Measurements from ENCODE around the gene CTNNA2. TPM values are rescaled to one million over a fixed set of nuclear protein-coding genes. Genes with fewer than 3 reads are reported as not detected.

The CTNNA2 gene
- total RNA-seq, 1 experiment from 2014 or later, result 5.5 TPM

DNA sequence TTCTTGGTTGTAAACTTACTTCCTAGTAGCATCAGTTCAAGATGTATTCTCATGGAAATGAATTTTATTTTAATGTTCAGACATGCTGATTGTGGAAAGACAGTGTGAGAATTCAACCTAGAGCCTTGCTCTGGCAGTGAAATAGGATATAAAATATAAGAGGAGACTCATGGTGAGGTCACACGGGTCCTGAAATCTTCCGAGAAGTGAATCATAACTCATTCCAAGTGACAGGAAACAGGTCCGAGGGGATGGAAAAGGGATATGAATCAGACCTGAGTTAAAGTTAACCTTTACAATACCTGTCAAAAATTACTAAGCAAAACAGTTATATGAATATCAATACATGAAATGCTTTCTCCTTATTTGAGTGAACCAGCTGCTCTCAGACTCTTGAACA, 976.9 kb downstream of the CTNNA2 start:
- TF ChIP-seq CTCF (conservative IDR thresholded peaks at IDR 0.05), result no peak
- Histone ChIP-seq H4K5ac (ENCODE audit: insufficient read length, low read depth, low read length) (no peak overlapping the region), H3K4me2 (ENCODE audit: insufficient read depth, insufficient read length, low read length) (no peak overlapping the region), H3K9ac (ENCODE audit: extremely low read depth, insufficient read length, low read length) (no peak overlapping the region), H3K56ac (ENCODE audit: insufficient read length, low read depth, low read length) (no peak overlapping the region), H2BK12ac (ENCODE audit: insufficient read length, low read depth, low read length) (no peak overlapping the region), H4K20me1 (ENCODE audit: control insufficient read depth, insufficient read depth, insufficient read length) (no peaks in the 10 kb centered on the region), H2AK5ac (ENCODE audit: insufficient read length, low read length) (no peak overlapping the region), H3K4ac (ENCODE audit: low read depth, low read length) (no peak overlapping the region), H3K27me3 (ENCODE audit: insufficient read depth, low read length) (no peaks in the 10 kb centered on the region), H2BK15ac (ENCODE audit: low read depth, low read length) (no peak overlapping the region), H3K18ac (ENCODE audit: insufficient read length, low read depth, low read length) (no peak overlapping the region), H2BK20ac (ENCODE audit: low read depth, low read length, poor library complexity, severe bottlenecking) (no peak overlapping the region), H3K14ac (ENCODE audit: insufficient read depth, low read length) (no peak overlapping the region), H2BK5ac (ENCODE audit: insufficient read length, low read length) (no peak overlapping the region), H3K9me3 (ENCODE audit: control insufficient read depth, low read depth, low read length) (no peaks in the 10 kb centered on the region), H3K27ac (ENCODE audit: insufficient read length, low read depth, low read length) (no peak overlapping the region), H4K8ac (replicated peaks; ENCODE audit: insufficient read length, low read depth, low read length) (no peak overlapping the region), H2AFZ (ENCODE audit: low read length) (no peak overlapping the region), H2BK120ac (ENCODE audit: low read depth, low read length, poor library complexity, severe bottlenecking) (no peak overlapping the region), H3K23ac (ENCODE audit: insufficient read length, low read depth, low read length) (no peak overlapping the region), H3K23me2 (ENCODE audit: insufficient read length, low read depth, low read length, poor library complexity, severe bottlenecking) (no peaks in the 10 kb centered on the region), H3K79me2 (ENCODE audit: insufficient read depth, low read length) (no peaks in the 10 kb centered on the region), H3K79me1 (ENCODE audit: insufficient read depth, low read depth, low read length, poor library complexity, severe bottlenecking) (no peaks in the 10 kb centered on the region), H3T11ph (ENCODE audit: low read length) (no peak overlapping the region), H3K4me1 (ENCODE audit: insufficient read depth, low read length) (no peaks in the 10 kb centered on the region; the same call in 1 of the 2 replicates), H4K91ac (ENCODE audit: insufficient read length, low read depth, low read length) (no peak overlapping the region)
- no peaks in the 10 kb centered on the region for H3K36me3 Mint-ChIP-seq (ENCODE audit: insufficient read depth in 1 of 3, low read depth in 3 of 3)
- H3K27me3 Mint-ChIP-seq (ENCODE audit: low read depth), result no peaks in the 10 kb centered on the region
- no peaks in the 10 kb centered on the region for H3K9me3 Mint-ChIP-seq
- H3K27ac Mint-ChIP-seq, result no peak overlapping the region
- DNase-seq, result no peak
- no peak overlapping the region for H3K4me3 Mint-ChIP-seq
- peaks cover 2 to 6% of the 10 kb centered on the region in 2 experiments; a peak in 1 of 4 replicates for H3K4me1 Mint-ChIP-seq
- no CpG with 5 or more reads among the region's 3 CpGs for WGBS (ENCODE audit: extremely low coverage, insufficient read length, low lambda C conversion rate)

Data from H9 (cell line).